ENCODE measurements around the gene ZNF253.
"Not testable (repeated sequence)": the region's sequence is repeated elsewhere in the genome, so short reads cannot be mapped to it uniquely, and the experiment has no call there.

The ZNF253 gene

DNA sequence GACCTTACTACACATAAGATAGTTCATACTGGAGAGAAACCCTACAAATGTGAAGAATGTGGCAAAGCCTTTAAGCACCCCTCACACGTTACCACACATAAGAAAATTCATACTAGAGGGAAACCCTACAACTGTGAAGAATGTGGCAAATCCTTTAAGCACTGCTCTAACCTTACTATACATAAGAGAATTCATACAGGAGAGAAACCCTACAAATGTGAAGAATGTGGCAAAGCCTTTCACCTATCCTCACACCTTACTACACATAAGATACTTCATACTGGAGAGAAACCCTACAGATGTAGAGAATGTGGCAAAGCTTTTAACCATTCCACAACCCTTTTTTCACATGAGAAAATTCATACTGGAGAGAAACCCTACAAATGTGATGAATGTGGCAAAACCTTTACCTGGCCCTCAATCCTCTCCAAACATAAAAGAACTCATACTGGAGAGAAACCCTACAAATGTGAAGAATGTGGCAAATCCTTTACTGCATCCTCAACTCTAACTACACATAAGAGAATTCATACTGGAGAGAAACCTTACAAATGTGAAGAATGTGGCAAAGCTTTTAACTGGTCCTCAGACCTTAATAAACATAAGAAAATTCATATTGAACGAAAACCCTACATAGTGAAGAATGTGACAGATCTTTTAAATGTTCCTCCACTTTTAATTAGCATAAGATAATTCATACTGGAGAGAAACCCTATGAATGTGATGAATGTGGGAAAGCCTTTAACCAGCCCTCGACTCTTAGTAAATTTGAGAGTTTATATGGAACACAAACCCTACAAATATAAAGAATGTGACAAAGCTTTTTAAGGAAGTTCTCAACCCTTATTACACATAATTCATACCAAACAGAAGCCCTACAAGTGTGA lies 26.6 kb downstream of the ZNF253 start:
- ATAC-seq, DNase-seq: not testable (repeated sequence)

DNA sequence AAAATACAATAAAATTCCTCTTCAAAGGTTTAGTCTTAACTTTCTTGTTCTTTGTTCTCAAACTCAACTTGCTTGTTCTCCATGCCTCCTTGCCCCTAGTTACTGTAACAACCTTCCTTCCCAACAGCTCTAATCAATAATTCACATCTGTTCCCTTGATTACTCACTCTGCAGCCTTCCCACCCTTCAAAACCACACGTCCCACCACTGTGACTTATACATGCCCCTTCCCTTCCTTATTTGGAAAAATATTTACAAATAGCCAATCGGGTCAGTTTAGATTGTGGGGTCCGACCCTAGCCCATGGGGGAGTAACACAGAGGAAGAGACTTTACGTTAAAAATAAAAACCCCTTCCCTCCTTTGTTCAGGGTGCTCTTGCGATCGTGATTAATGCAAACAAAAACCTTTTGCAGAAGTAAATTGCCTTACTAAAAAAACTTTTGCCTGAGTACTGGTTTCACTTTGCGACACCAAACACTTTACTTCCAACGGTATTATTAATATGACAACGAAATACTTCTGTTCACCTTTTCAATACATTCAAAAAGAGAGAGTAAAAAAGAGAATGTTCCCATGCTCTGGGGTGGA lies 34.6 kb downstream of the ZNF253 start:
- peak; percentile 41 for ATAC-seq
- DNase-seq, result peak; percentile 32

DNA sequence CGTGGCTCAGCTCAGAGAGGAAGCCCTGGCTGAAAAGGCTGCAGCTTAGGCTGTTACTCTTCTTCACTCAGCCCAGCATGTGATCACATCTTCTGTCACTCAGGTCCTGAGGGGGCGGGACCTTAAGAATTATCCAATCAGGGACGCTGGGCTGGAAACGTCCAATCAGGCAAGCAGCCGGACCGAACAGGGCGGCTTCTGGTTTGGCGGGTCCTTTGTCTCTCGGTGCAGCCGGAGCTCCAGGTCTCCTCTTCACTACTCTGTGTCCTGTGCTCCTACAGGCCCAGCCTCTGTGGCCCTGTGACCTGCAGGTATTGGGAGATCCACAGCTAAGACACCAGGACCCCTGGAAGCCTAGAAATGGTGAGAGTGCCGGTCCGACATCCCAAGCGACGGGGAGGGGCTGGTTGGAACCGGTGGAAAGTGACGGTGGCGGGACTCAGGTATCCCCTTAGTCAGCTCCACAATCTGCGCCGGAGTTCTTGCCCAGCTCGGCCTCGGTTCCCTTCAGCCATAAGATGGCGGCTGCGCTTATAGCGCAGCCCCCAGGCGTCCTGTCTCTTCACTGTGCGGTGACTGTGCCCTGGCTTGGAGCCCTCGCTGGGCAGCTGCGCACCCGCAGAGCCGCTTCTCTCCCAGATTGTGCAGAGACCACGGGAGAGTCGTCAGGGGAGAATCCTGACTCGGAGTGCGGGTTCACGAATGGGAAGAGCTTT lies 35.2 kb downstream of the ZNF253 start, which contains the start of gene ZNF93:
Gene ZNF93, plus strand, starts transcription at position 218 of the 716 bp plus-strand sequence. Its CDS starts 143 bp downstream, at position 361.
- DNase-seq, result peak; percentile 87
- peak; percentile 96 for ATAC-seq

DNA sequence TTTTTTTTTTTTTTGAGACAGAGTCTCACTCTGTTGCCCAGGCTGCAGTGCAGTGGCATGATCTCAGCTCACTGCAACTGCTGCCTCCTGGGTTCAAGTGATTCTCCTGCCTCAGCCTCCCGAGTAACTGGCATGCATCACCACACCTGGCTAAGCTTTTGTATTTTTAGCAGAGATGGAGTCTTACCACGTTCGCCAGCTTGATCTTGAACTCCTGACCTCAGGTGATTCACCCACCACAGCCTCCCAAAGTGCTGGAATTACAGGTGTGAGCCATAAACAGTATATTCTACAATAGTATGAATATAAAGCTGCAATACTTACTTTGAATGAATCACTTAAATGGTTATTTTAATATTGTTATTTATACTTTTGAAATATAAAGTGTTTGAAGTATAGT lies 41.9 kb downstream of the ZNF253 start:
- ATAC-seq, DNase-seq: not testable (repeated sequence)

DNA sequence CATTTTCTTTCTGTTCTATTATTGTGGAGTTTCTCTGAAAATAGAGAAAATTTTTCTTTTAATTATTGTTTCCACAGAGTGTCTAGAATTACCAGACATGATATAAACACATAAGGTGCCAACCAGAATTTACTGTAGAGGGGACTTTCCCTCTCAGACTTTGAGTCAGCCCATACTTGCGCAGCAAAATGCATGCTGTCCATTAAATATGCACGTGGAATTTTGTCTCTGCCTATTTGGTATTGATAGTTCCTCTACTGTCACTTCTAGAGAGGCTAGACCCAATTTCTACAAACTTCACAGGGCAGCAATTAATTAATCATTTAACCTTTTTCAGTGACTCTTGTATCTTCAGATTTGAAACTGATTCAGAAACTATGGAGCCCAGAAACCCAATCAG lies 44.0 kb downstream of the ZNF253 start:
- DNase-seq (no peak), ATAC-seq (no peak)

DNA sequence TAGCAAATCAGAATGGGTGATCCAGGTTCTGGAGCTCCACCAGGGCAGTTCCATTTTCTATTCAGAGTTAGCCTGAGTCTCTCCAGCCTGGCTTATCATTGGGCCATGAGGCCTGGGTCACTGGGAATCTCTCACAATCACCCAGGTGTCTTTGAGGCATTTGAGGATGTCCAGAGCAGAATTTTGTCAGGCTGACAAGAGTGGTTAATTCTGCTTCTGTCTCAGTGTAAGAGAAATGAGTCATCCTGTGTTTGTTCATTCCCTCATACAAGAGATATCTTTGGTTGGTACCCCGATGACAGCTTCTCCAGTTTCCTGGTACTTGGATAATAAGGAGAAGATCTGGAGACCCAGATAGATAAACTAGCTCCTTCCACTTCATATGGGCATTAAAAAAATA lies 45.5 kb downstream of the ZNF253 start:
- ATAC-seq (no peak), DNase-seq (no peak)

DNA sequence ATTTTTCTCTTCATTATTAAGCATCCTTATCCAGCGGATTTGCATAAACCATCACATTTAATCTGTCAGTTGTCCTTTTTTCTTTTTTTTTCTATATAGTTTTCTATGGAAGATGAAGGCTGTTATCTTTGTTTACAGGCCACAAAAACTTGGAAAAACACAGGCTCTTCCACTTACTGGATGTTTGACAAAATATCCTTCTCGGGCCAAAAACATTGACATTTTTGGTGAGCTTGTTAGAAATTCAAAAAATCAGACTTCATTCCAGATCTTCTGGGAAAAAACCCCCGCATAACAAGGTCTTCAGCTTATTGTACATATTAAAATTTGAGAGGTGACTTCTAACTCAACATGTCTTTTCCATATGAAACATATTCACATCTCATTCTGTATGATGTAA lies 48.9 kb downstream of the ZNF253 start:
- no peak for ATAC-seq
- DNase-seq, result no peak

DNA sequence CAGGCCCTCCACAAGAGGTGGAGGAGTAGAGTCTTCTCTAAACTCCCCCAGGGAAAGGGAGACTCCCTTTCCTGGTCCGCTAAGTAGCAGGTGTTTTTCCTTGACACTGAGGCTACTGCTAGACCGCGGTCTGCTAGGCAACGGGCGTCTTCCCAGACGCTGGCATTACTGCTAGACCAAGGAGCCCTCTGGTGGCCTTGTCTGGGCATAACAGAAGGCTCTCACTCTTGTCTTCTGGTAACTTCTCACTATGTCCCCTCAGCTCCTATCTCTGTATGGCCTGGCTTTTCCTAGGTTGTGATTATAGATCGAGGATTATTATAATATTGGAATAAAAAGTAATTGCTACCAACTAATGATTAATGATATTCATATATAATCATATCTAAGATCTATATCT lies 64.7 kb downstream of the ZNF253 start:
- DNase-seq, result peak; percentile 36
- ATAC-seq, result not testable (repeated sequence)

DNA sequence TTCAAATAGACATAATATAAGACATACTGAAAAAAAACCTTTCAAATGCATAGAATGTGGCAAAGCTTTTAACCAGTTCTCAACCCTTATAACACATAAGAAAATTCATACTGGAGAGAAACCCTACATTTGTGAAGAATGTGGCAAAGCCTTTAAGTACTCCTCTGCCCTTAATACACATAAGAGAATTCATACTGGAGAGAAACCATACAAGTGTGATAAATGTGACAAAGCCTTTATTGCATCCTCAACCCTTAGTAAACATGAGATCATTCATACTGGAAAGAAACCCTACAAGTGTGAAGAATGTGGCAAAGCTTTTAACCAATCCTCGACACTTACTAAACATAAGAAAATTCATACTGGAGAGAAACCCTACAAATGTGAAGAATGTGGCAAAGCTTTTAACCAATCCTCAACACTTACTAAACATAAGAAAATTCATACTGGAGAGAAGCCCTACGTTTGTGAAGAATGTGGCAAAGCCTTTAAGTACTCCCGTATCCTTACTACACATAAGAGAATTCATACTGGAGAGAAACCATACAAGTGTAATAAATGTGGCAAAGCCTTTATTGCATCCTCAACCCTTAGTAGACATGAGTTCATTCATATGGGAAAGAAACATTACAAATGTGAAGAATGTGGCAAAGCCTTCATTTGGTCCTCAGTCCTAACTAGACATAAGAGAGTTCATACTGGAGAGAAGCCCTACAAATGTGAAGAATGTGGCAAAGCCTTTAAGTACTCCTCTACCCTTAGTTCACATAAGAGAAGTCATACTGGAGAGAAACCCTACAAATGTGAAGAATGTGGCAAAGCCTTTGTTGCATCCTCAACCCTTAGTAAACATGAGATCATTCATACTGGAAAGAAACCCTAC lies 68.0 kb downstream of the ZNF253 start:
- DNase-seq, ATAC-seq: not testable (repeated sequence)

DNA sequence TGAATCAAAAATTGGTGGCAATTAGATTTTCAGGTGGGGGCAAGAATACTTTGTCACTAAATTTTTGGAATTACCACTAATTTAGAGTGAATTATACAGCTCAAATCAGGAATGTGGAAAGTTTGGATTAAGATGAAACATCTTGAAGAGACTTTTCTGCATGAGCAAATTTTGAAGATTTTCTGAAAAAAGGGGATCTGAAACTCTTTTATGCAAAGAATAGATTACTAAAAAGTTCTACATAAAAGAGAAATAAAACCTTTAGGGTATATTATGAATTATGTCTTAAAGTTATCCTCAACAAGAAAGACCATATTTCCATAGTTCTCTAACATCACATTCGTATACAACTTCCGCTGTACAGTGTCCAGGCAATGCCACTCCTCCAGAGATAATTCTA lies 71.7 kb downstream of the ZNF253 start:
- ATAC-seq (no peak), DNase-seq (no peak)

DNA sequence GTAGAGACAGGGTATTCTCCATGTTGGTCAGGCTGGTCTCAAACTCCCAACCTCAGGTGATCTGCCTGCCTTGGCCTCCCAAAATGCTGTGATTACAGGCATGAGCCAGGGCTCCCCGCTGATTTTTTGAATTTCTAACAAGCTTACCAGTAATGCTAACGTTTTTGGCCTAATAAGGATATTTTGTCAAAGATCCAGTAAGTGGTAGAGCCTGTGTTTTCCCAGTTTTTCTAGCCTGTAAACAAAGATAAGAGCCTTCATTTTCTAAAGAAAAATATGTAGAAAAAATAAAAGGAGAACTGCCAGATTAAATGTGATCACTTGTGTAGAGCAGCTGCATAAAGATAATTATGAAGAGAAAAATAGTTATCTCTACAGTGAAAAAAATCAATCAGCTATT lies 72.8 kb downstream of the ZNF253 start:
- ATAC-seq (no peak), DNase-seq (no peak)

DNA sequence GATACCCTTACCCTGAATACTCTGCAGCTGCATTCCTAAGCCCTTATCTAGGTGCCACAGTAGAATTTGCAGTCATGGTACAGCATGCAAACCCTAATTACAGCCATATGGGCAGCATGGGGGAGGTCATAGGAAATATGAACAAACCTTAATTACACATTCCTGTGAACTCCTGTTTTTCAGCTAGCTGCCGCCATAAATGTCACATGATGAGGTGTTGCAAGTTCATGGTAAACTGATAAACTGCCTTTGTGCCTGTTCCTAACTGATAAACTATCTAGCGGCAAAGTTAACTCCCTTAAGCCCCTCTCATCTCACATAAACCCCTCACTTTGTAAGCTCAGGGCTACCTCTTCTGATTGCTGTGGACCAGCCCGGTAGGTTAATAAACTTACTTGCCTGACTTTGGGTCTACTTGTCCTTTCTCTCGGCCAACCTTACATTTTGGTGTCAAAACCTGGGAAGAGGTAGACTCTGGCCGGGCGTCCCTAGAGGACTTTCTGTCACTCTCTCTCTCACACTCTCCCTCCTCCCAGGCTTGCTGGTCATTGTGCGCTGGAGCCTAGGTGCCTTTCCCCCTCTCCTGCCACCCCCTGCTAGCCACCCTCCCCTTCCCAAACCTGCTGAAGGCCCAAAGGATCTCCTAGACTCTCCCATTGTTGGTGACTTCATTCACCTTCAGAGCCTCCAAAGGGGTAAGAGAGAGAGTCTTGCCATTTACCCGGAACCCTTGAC lies 78.3 kb downstream of the ZNF253 start:
- DNase-seq (no peak), ATAC-seq (no peak)
